ENCODE measurements around the gene CMTM1. TPM values are rescaled to one million over a fixed set of nuclear protein-coding genes. Genes with fewer than 3 reads are reported as not detected.

The CMTM1 gene
- total and polyA plus RNA-seq, 2 donors (not counting 3 experiments of a cell fraction or from before 2014, with no cell fraction given) = 3.0 to 12.3 TPM

DNA sequence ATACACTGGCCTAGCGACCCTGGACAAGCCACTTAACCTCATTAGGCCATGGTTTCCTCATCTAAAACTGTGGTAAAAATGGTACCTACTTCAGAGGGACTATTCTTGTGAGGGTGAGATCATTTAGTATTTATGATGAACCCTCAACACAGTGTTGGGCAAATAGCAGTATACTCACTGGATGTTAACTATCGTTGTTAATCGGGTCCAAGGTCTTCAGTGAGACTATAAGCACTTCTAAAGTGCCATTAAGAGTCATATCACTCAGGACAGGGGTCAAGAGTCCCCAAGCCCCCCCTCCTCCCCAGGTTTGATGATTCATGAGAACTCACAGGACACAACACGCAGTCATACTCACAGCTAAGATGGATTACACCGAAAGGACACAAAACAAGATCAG, 27.3 kb upstream of the CMTM1 start:
- Histone ChIP-seq H3K9me1 (replicated peaks; ENCODE audit: control insufficient read depth, extremely low read depth, insufficient read depth, low read length) (no peaks in the 10 kb centered on the region), H3K27me3 (ENCODE audit: control insufficient read depth in 2 of 2, insufficient read depth in 2 of 2, low read length in 2 of 2) (no peaks in the 10 kb centered on the region), H2AFZ (ENCODE audit: low read depth, low read length) (no peak overlapping the region), H3K4me2 (ENCODE audit: insufficient read depth, low read length) (no peak overlapping the region), H4K20me1 (replicated peaks; ENCODE audit: control insufficient read depth, extremely low read depth, insufficient read depth, low read length) (no peaks in the 10 kb centered on the region), H3K4me1 (ENCODE audit: control insufficient read depth, extremely low read depth, insufficient read depth, low read length) (no peaks in the 10 kb centered on the region), H3K9me3 (replicated peaks; ENCODE audit: control insufficient read depth, insufficient read depth, low read length) (no peaks in the 10 kb centered on the region), H3K36me3 (ENCODE audit: control insufficient read depth in 2 of 2, extremely low read depth in 1 of 2, insufficient read depth in 2 of 2, low read length in 2 of 2) (peaks cover 0 to 10% of the 10 kb centered on the region in 2 experiments), H3K27ac (ENCODE audit: insufficient read depth, low read depth, low read length) (no peak overlapping the region), H3K9ac (replicated peaks; ENCODE audit: extremely low read depth, insufficient read depth, low read length) (no peak overlapping the region), H3K4me3 (replicated peaks in 1 of 3; ENCODE audit: insufficient read depth in 1 of 3, low read depth in 1 of 3, low read length in 3 of 3) (no peak overlapping the region), H3K79me2 (ENCODE audit: control insufficient read depth, insufficient read depth, low read length) (no peaks in the 10 kb centered on the region)
- FAIRE-seq (no peak), DNase-seq (ENCODE audit: low read depth, low spot score) (no peak)
- TF ChIP-seq JUN (IDR thresholded peaks at IDR 0.05; ENCODE audit: borderline replicate concordance, insufficient read depth, insufficient read length, low read depth) (no peak), POLR2AphosphoS5 (IDR thresholded peaks at IDR 0.05; ENCODE audit: insufficient read depth, low read depth, low read length) (no peak)
- BruUV-seq (replicated peaks) = no TSS peak
- ChIA-PET POLR2A (no interaction called here), CTCF (no interaction called here)
- intact Hi-C loops (cut with micrococcal nuclease) (no loop called here), dilution Hi-C loops (cut with MboI; ENCODE audit: extremely low pct_ligation_motif_present, low sequenced_read_pairs) (no loop called here)

- Histone ChIP-seq H3K9me1 (replicated peaks; ENCODE audit: control insufficient read depth, extremely low read depth, insufficient read depth, low read length) (no peaks in the 10 kb centered on the region), H3K9ac (replicated peaks; ENCODE audit: extremely low read depth, insufficient read depth, low read length) (no peak overlapping the region), H3K9me3 (replicated peaks; ENCODE audit: control insufficient read depth, insufficient read depth, low read length) (no peaks in the 10 kb centered on the region), H4K20me1 (replicated peaks; ENCODE audit: control insufficient read depth, extremely low read depth, insufficient read depth, low read length) (no peaks in the 10 kb centered on the region), H3K27me3 (ENCODE audit: control insufficient read depth in 2 of 2, insufficient read depth in 2 of 2, low read length in 2 of 2) (no peaks in the 10 kb centered on the region), H3K79me2 (ENCODE audit: control insufficient read depth, insufficient read depth, low read length) (no peaks in the 10 kb centered on the region), H3K4me3 (replicated peaks in 1 of 3; ENCODE audit: insufficient read depth in 1 of 3, low read depth in 1 of 3, low read length in 3 of 3) (no peak overlapping the region), H3K4me1 (ENCODE audit: control insufficient read depth, extremely low read depth, insufficient read depth, low read length) (no peaks in the 10 kb centered on the region), H3K27ac (ENCODE audit: insufficient read depth, low read depth, low read length) (no peak overlapping the region), H3K4me2 (ENCODE audit: insufficient read depth, low read length) (no peak overlapping the region), H3K36me3 (ENCODE audit: control insufficient read depth in 2 of 2, extremely low read depth in 1 of 2, insufficient read depth in 2 of 2, low read length in 2 of 2) (peaks cover 0 to 10% of the 10 kb centered on the region in 2 experiments), H2AFZ (ENCODE audit: low read depth, low read length) (no peak overlapping the region)
- FAIRE-seq (no peak), DNase-seq (ENCODE audit: low read depth, low spot score) (no peak)
- no TSS peak for BruUV-seq (replicated peaks)
- dilution Hi-C loops (cut with MboI; ENCODE audit: extremely low pct_ligation_motif_present, low sequenced_read_pairs) = no loop called here
- ChIA-PET CTCF (no interaction called here), POLR2A (no interaction called here)
- intact Hi-C loops (cut with micrococcal nuclease) = no loop called here
- no peak for TF ChIP-seq FOS (IDR thresholded peaks at IDR 0.05; ENCODE audit: borderline replicate concordance, insufficient read depth, low read length)
These were observed 26.4 kb upstream of the CMTM1 start for GRCh38 chr16:66539623-66540469.

All from endothelial cell of umbilical vein (primary cell).